Neural progenitor cell (in vitro differentiated cells): ENCODE data around the gene AJAP1.

Source experiments
- CTCF ChIP-seq: fragments of 200-600 bp; sonication (generic); IDR thresholded peaks from 2 replicates; pipeline ENCODE4 v1.5.1; 2017; ENCODE audit warnings: antibody characterized with exemption, mild to moderate bottlenecking
- EZH2 ChIP-seq: fragments of 200-600 bp; sonication (generic); IDR thresholded peaks from 2 replicates; pipeline ENCODE4 v1.6.1; 2017; ENCODE audit warnings: antibody characterized with exemption, mild to moderate bottlenecking, moderate library complexity
- EZH2phosphoT487 ChIP-seq: fragments of 200-600 bp; sonication (generic); IDR thresholded peaks from 2 replicates; pipeline ENCODE4 v1.6.1; 2017; ENCODE audit warnings: antibody characterized with exemption

GRCh38 chr1:4626560-4627319, 27.7 kb upstream of the AJAP1 start:
- no peak for TF ChIP-seq CTCF
- no peak for TF ChIP-seq EZH2
- no peak for TF ChIP-seq EZH2phosphoT487
